Skeletal muscle tissue (tissue), 4 donors: ENCODE data around the gene PIP4K2B. TPM values are rescaled to one million over a fixed set of nuclear protein-coding genes. Genes with fewer than 3 reads are reported as not detected.

Experiments used
- H3K27ac ChIP-seq: one replicate; pipeline ENCODE4 v1.7.0; 2013; ENCODE audit warnings: mild to moderate bottlenecking, low read depth, low read length, inconsistent platforms
- H3K27me3 ChIP-seq, 3 donors: one replicate each; pipeline ENCODE4 v1.7.0; 2013; ENCODE audit warnings: low read length in 3 of 3; ENCODE audit not compliant: control insufficient read depth in 3 of 3, insufficient read depth in 3 of 3
- H3K36me3 ChIP-seq, 3 donors: one replicate each; pipeline ENCODE4 v1.7.0; 2013; ENCODE audit warnings: low read length in 3 of 3; ENCODE audit not compliant: control insufficient read depth in 3 of 3, insufficient read depth in 3 of 3
- H3K4me1 ChIP-seq, 3 donors: one replicate each; pipeline ENCODE4 v1.7.0; 2013; ENCODE audit warnings: low read length in 3 of 3, mild to moderate bottlenecking in 3 of 3; ENCODE audit not compliant: control insufficient read depth in 3 of 3, insufficient read depth in 3 of 3
- H3K4me3 ChIP-seq, 3 donors: one replicate each; pipeline ENCODE4 v1.7.0; 2013; ENCODE audit warnings: low read length in 3 of 3
- H3K9ac ChIP-seq, 3 donors: one replicate each; pipeline ENCODE4 v1.7.0; 2013; ENCODE audit warnings: low read length in 3 of 3, mild to moderate bottlenecking in 3 of 3, moderate library complexity in 2 of 3, low read depth in 1 of 3
- H3K9me3 ChIP-seq, 3 donors: one replicate each; pipeline ENCODE4 v1.7.0; 2013; ENCODE audit warnings: low read length in 3 of 3; ENCODE audit not compliant: control insufficient read depth in 3 of 3
- total RNA-seq: library from RNA; depleted of rRNA; stranded (reverse); fragments of >200 nt; gene quantifications from one replicate; pipeline ENCODE4 v1.2.3, GENCODE V29; 2014
- donor health status: Osteomylitis.

The PIP4K2B gene
- total RNA-seq, 1 donor from 2014 or later = 37.6 TPM

GRCh38 chr17:38725066-38725465 is 74.3 kb downstream of the PIP4K2B start:
- Histone ChIP-seq H3K4me1 (peaks cover 0 to 16% (median 0%) of the 10 kb centered on the region in 3 donors), H3K9me3 (no peaks in the 10 kb centered on the region), H3K4me3 (no peak overlapping the region), H3K27me3 (no peaks in the 10 kb centered on the region), H3K9ac (no peak overlapping the region), H3K27ac (no peak overlapping the region), H3K36me3 (peaks cover 29 to 33% (median 32%) of the 10 kb centered on the region in 3 donors)

GRCh38 chr17:38724337-38724988 is 74.9 kb downstream of the PIP4K2B start:
- H3K27me3 ChIP-seq = no peaks in the 10 kb centered on the region
- H3K27ac ChIP-seq = no peak overlapping the region
- peaks cover 29 to 38% (median 33%) of the 10 kb centered on the region in 3 donors for H3K36me3 ChIP-seq
- peaks cover 0 to 12% (median 0%) of the 10 kb centered on the region in 3 donors for H3K4me1 ChIP-seq
- no peak overlapping the region for H3K4me3 ChIP-seq
- peak overlapping the region in 1 of 3 donors; percentile 6 for H3K9ac ChIP-seq
- no peaks in the 10 kb centered on the region for H3K9me3 ChIP-seq

- no peak overlapping the region for H3K9ac ChIP-seq
- H3K36me3 ChIP-seq = peaks cover 51 to 54% (median 51%) of the 10 kb centered on the region in 3 donors
- no peak overlapping the region for H3K27ac ChIP-seq
- H3K9me3 ChIP-seq = no peaks in the 10 kb centered on the region
- H3K4me1 ChIP-seq = no peaks in the 10 kb centered on the region
- no peak overlapping the region for H3K4me3 ChIP-seq
- no peaks in the 10 kb centered on the region for H3K27me3 ChIP-seq
Measured at GRCh38 chr17:38721802-38722201, 77.6 kb downstream of the PIP4K2B start.

- H3K4me3 ChIP-seq = no peak overlapping the region
- H3K27ac ChIP-seq = no peak overlapping the region
- peaks cover 56 to 61% (median 60%) of the 10 kb centered on the region in 3 donors for H3K36me3 ChIP-seq
Measured at GRCh38 chr17:38720941-38721340, 78.4 kb downstream of the PIP4K2B start.

GRCh38 chr17:38719943-38720641 is 79.3 kb downstream of the PIP4K2B start:
- H3K4me3 ChIP-seq = no peak overlapping the region
- H3K4me1 ChIP-seq = no peaks in the 10 kb centered on the region
- no peak overlapping the region for H3K27ac ChIP-seq
- H3K9ac ChIP-seq = no peak overlapping the region
- no peaks in the 10 kb centered on the region for H3K9me3 ChIP-seq
- H3K36me3 ChIP-seq = peaks cover 62 to 69% (median 65%) of the 10 kb centered on the region in 3 donors
- no peaks in the 10 kb centered on the region for H3K27me3 ChIP-seq

More at GRCh38 chr17:38720941-38721340, 78.4 kb downstream of the PIP4K2B start:
- no peaks in the 10 kb centered on the region for H3K4me1 ChIP-seq
- H3K27me3 ChIP-seq = no peaks in the 10 kb centered on the region
- H3K9ac ChIP-seq = no peak overlapping the region
- no peaks in the 10 kb centered on the region for H3K9me3 ChIP-seq

GRCh38 chr17:38719289-38719942 is 79.9 kb downstream of the PIP4K2B start:
- Histone ChIP-seq H3K4me3 (no peak overlapping the region), H3K4me1 (no peaks in the 10 kb centered on the region), H3K36me3 (peaks cover 65 to 69% (median 66%) of the 10 kb centered on the region in 3 donors), H3K9me3 (no peaks in the 10 kb centered on the region), H3K27ac (no peak overlapping the region), H3K27me3 (no peaks in the 10 kb centered on the region), H3K9ac (no peak overlapping the region)

- H3K27ac ChIP-seq = no peak overlapping the region
- no peaks in the 10 kb centered on the region for H3K27me3 ChIP-seq
- H3K36me3 ChIP-seq = peaks cover 77 to 82% (median 80%) of the 10 kb centered on the region in 3 donors
- H3K9ac ChIP-seq = no peak overlapping the region
- no peaks in the 10 kb centered on the region for H3K9me3 ChIP-seq
- H3K4me3 ChIP-seq = no peak overlapping the region
- H3K4me1 ChIP-seq = peaks cover under 1 to 12% (median 5%) of the 10 kb centered on the region in 3 donors
Measured at GRCh38 chr17:38717139-38717745, 82.1 kb downstream of the PIP4K2B start.

GRCh38 chr17:38716368-38717005 is 82.9 kb downstream of the PIP4K2B start:
- Histone ChIP-seq H3K9ac (no peak overlapping the region), H3K27ac (no peak overlapping the region), H3K4me1 (peaks cover 8 to 19% (median 12%) of the 10 kb centered on the region in 3 donors), H3K36me3 (peaks cover 80 to 83% (median 82%) of the 10 kb centered on the region in 3 donors), H3K9me3 (no peaks in the 10 kb centered on the region), H3K27me3 (no peaks in the 10 kb centered on the region), H3K4me3 (no peak overlapping the region)
